Endothelial cell of umbilical vein (primary cell): ENCODE data around the gene MAST4. TPM values are rescaled to one million over a fixed set of nuclear protein-coding genes. Genes with fewer than 3 reads are reported as not detected.

ENCODE experiments used
- BruUV-seq: library from RNA; stranded (reverse); fragments of 400-500 nt; replicated peaks from 2 replicates; lab custom pipeline; 2021; lab: Mats Ljungman, UMichigan
- CTCF ChIA-PET: fragments of 300-600, 350-600 bp; sonication (Branson Sonifier 250); formaldehyde crosslinking; loops from one replicate; lab custom pipeline; 2021; ENCODE audit warnings: antibody characterized with exemption, inconsistent platforms; lab: Charles Lee
- POLR2A ChIA-PET: fragments of 300-600, 350-600 bp; sonication (Branson Sonifier 250); formaldehyde crosslinking; loops from one replicate; lab custom pipeline; 2021; ENCODE audit warnings: antibody characterized with exemption, inconsistent platforms; lab: Charles Lee
- DNase-seq: peaks from one replicate; pipeline ENCODE4 v3.0.0-alpha.2; 2011; ENCODE audit warnings: low read depth, low spot score
- FAIRE-seq: peaks from 2 replicates; lab custom pipeline; 2011; peaks lifted over from hg19 to GRCh38; lab: Jason Lieb, UNC
- H2AFZ ChIP-seq: 2 replicates; pipeline ENCODE4 v1.6.0; 2012; ENCODE audit warnings: low read depth, low read length, control low read depth, inconsistent platforms
- H3K27ac ChIP-seq: 2 replicates; pipeline ENCODE4 v1.5.1; 2011; ENCODE audit warnings: low read depth, mild to moderate bottlenecking, control low read depth, low read length, moderate library complexity; ENCODE audit not compliant: insufficient read depth
- H3K27me3 ChIP-seq, 2 experiments: 2 replicates each; pipeline versions ENCODE4 v1.6.0 to v1.6.1; 2011; ENCODE audit warnings: low read length in 2 of 2, mixed read lengths in 1 of 2; ENCODE audit not compliant: control insufficient read depth in 2 of 2, insufficient read depth in 2 of 2
- H3K36me3 ChIP-seq, 2 experiments: 2 replicates in 1 of 2; 3 replicates in 1 of 2; pipeline ENCODE4 v1.5.1; 2011; ENCODE audit warnings: low read length in 2 of 2, mild to moderate bottlenecking in 1 of 2, moderate library complexity in 1 of 2; ENCODE audit not compliant: control insufficient read depth in 2 of 2, insufficient read depth in 2 of 2; ENCODE audit errors: extremely low read depth in 1 of 2
- H3K4me1 ChIP-seq: 3 replicates; pipeline ENCODE4 v1.5.1; 2011; ENCODE audit warnings: mild to moderate bottlenecking, low read length; ENCODE audit not compliant: control insufficient read depth, insufficient read depth; ENCODE audit errors: extremely low read depth
- H3K4me2 ChIP-seq: 2 replicates; pipeline ENCODE4 v1.6.1; 2011; ENCODE audit warnings: low read length, control low read depth, mixed read lengths; ENCODE audit not compliant: insufficient read depth
- H3K4me3 ChIP-seq, 3 experiments: fragments of 200-600 bp in 1 of 3; sonication (generic), shearing (Covaris generic) in 1 of 3; replicated peaks in 1 of 3; 2 replicates each; pipeline ENCODE4 v1.5.1; 2011 to 2016; ENCODE audit warnings: control low read depth in 3 of 3, low read length in 3 of 3, mild to moderate bottlenecking in 2 of 3, inconsistent platforms in 1 of 3, low read depth in 1 of 3, moderate library complexity in 1 of 3; ENCODE audit not compliant: insufficient read depth in 1 of 3
- H3K79me2 ChIP-seq: 2 replicates; pipeline ENCODE4 v1.6.0; 2012; ENCODE audit warnings: low read length, inconsistent platforms; ENCODE audit not compliant: control insufficient read depth, insufficient read depth
- H3K9ac ChIP-seq: replicated peaks from 2 replicates; pipeline ENCODE3; 2011; ENCODE audit warnings: low read length, control low read depth; ENCODE audit not compliant: insufficient read depth; ENCODE audit errors: extremely low read depth
- H3K9me1 ChIP-seq: replicated peaks from 3 replicates; pipeline ENCODE4 v1.6.0; 2011; ENCODE audit warnings: mild to moderate bottlenecking, low read length; ENCODE audit not compliant: control insufficient read depth, insufficient read depth; ENCODE audit errors: extremely low read depth
- H3K9me3 ChIP-seq: replicated peaks from 2 replicates; pipeline ENCODE4 v1.5.1; 2012; ENCODE audit warnings: low read length, inconsistent platforms; ENCODE audit not compliant: control insufficient read depth, insufficient read depth
- H4K20me1 ChIP-seq: replicated peaks from 2 replicates; pipeline ENCODE3; 2011; ENCODE audit warnings: mild to moderate bottlenecking, low read length; ENCODE audit not compliant: control insufficient read depth, insufficient read depth; ENCODE audit errors: extremely low read depth
- EZH2 ChIP-seq: IDR thresholded peaks from 2 replicates; pipeline ENCODE4 v1.6.1; 2012; ENCODE audit warnings: borderline replicate concordance, low read depth, mild to moderate bottlenecking, moderate library complexity, low read length, inconsistent platforms; ENCODE audit not compliant: severe bottlenecking
- FOS ChIP-seq: IDR thresholded peaks from 2 replicates; pipeline ENCODE4 v1.6.1; 2011; ENCODE audit warnings: mild to moderate bottlenecking, low read length, moderate library complexity, borderline replicate concordance; ENCODE audit not compliant: insufficient read depth
- GATA2 ChIP-seq: IDR thresholded peaks from 2 replicates; pipeline ENCODE4 v1.7.0; 2011; ENCODE audit warnings: low read depth, mild to moderate bottlenecking, moderate library complexity, mixed read lengths, low read length; ENCODE audit not compliant: insufficient read length, insufficient read depth
- JUN ChIP-seq: IDR thresholded peaks from 2 replicates; pipeline ENCODE4 v1.6.1; 2011; ENCODE audit warnings: borderline replicate concordance, low read depth; ENCODE audit not compliant: insufficient read length, insufficient read depth
- MYC ChIP-seq: IDR thresholded peaks from one replicate; pipeline ENCODE4 v1.6.1; 2011; ENCODE audit warnings: mild to moderate bottlenecking, low read depth, low read length
- POLR2A ChIP-seq: IDR thresholded peaks from 2 replicates; pipeline ENCODE4 v1.6.1; 2012; ENCODE audit warnings: low read depth, mild to moderate bottlenecking, control low read depth, low read length
- POLR2AphosphoS5 ChIP-seq: IDR thresholded peaks from 2 replicates; pipeline ENCODE4 v1.6.1; 2012; ENCODE audit warnings: low read depth, mild to moderate bottlenecking, control low read depth, low read length, moderate library complexity; ENCODE audit not compliant: insufficient read depth
- dilution Hi-C: fragments of 300-500 bp; cut with MboI; formaldehyde crosslinking; loops from one replicate; pipeline ENCODE4 v1.15.0; 2019; ENCODE audit warnings: low sequenced_read_pairs; ENCODE audit not compliant: extremely low pct_ligation_motif_present
- intact Hi-C: fragments of 100-400 bp; cut with micrococcal nuclease; formaldehyde crosslinking; loops from one replicate; pipeline ENCODE4 v1.10.0; 2022
- polyA plus RNA-seq, 4 experiments: library from polyadenylated mRNA; depleted of rRNA in 3 of 4; stranded (reverse) in 3 of 4; unstranded in 1 of 4; fragments of >200 nt; gene quantifications; 2 replicates each; pipeline versions ENCODE4 v1.2.1 to v1.2.3, GENCODE V29; 2011 to 2012; ENCODE audit warnings: missing spikeins in 1 of 4
- total RNA-seq: library from RNA; stranded (reverse); gene quantifications from 2 replicates; pipeline ENCODE4 v1.2.3, GENCODE V29; 2021
- TF ChIP-seq, protein P1 (sequence below): IDR thresholded peaks from 2 replicates; pipeline ENCODE4 v1.6.1; 2011; ENCODE audit not compliant: insufficient read depth, insufficient read length
- TF ChIP-seq, protein P2 (sequence below), 2 donors: IDR thresholded peaks; 1 replicate in 1 of 2; 2 replicates in 1 of 2; pipeline ENCODE4 v1.5.1; 2011; ENCODE audit warnings: low read length in 2 of 2, mild to moderate bottlenecking in 2 of 2, moderate library complexity in 2 of 2, control low read depth in 1 of 2, inconsistent platforms in 1 of 2, low read depth in 1 of 2; ENCODE audit not compliant: insufficient read depth in 1 of 2; ENCODE audit errors: extremely low read depth in 1 of 2

The MAST4 gene
- total and polyA plus RNA-seq, 2 donors (not counting 3 experiments of a cell fraction or from before 2014, with no cell fraction given), result 40.2 to 116 TPM

DNA sequence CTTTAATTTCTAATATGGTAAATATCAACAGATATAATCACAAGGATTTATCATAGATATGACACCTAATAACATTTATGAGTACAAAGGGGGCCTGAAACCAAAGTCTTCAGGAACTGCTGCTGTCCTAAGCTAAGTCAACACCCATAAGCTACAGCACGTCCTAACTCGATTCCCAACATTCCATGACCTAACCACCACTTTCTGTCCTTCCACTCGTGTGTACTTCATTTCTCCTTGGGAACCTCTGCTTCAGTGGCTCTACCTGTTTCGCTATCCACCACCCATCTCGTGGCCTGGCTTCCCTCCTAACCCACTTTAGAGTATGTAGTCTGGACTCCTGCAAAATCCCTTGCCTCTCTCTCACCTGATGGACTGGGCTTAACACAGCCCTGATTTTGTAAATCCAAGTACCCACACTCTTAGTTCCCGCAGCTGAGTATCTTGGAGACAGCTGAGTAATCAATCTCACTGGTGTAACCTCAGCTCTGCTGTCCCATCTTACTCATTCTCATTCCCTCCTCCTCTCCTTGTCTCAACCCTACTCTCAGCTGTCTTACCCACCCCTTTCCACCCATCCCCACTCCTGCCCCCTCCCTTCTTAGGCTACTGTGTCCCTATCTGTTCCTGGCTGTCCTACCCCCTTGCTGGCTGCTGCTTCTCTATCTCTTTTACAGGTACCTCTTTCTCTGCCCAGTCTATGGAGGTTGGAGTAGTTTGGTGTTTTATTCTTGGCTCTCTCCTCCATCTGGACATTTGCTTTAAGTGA is 101.8 kb downstream of the MAST4 start:
- H3K9me3 ChIP-seq, result no peaks in the 10 kb centered on the region
- intact Hi-C loops, result no loop called here
- DNase-seq (no peak), FAIRE-seq (no peak)
- H3K79me2 ChIP-seq, result no peaks in the 10 kb centered on the region
- dilution Hi-C loops, result no loop called here
- no peak overlapping the region for H3K4me3 ChIP-seq
- H3K9ac ChIP-seq, result no peak overlapping the region
- H3K27ac ChIP-seq, result no peak overlapping the region
- H3K4me2 ChIP-seq, result no peak overlapping the region
- H3K4me1 ChIP-seq, result no peaks in the 10 kb centered on the region
- peaks cover 0 to 2% of the 10 kb centered on the region in 2 experiments for H3K27me3 ChIP-seq
- ChIA-PET POLR2A (no interaction called here), CTCF (no interaction called here)
- BruUV-seq, result no TSS peak
- TF ChIP-seq POLR2AphosphoS5 (no peak), EZH2 (no peak), MYC (no peak), FOS (no peak), POLR2A (no peak), JUN (no peak), GATA2 (no peak)
- TF ChIP-seq, protein P1, sequence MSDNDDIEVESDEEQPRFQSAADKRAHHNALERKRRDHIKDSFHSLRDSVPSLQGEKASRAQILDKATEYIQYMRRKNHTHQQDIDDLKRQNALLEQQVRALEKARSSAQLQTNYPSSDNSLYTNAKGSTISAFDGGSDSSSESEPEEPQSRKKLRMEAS, result no peak
- TF ChIP-seq, protein P2, sequence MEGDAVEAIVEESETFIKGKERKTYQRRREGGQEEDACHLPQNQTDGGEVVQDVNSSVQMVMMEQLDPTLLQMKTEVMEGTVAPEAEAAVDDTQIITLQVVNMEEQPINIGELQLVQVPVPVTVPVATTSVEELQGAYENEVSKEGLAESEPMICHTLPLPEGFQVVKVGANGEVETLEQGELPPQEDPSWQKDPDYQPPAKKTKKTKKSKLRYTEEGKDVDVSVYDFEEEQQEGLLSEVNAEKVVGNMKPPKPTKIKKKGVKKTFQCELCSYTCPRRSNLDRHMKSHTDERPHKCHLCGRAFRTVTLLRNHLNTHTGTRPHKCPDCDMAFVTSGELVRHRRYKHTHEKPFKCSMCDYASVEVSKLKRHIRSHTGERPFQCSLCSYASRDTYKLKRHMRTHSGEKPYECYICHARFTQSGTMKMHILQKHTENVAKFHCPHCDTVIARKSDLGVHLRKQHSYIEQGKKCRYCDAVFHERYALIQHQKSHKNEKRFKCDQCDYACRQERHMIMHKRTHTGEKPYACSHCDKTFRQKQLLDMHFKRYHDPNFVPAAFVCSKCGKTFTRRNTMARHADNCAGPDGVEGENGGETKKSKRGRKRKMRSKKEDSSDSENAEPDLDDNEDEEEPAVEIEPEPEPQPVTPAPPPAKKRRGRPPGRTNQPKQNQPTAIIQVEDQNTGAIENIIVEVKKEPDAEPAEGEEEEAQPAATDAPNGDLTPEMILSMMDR (IDR thresholded peaks at IDR 0.05; ENCODE audit: extremely low read depth in 1 of 2, insufficient read depth in 1 of 2, low read depth in 1 of 2, low read length in 2 of 2), result no peak
- no peaks in the 10 kb centered on the region for H4K20me1 ChIP-seq
- H2AFZ ChIP-seq, result no peak overlapping the region
- no peaks in the 10 kb centered on the region for H3K9me1 ChIP-seq
- H3K36me3 ChIP-seq, result no peaks in the 10 kb centered on the region
